NCI-H526 (cell line): Measurements from ENCODE around the gene MCM8.
A peak's percentile ranks its signal among the peaks of the same experiment; 100 is the strongest.

Experiments used
- DNase-seq, 2 experiments: peaks; one replicate each; lab custom pipeline; 2025; lab: John Stamatoyannopoulos, UW

Gene MCM8

DNA sequence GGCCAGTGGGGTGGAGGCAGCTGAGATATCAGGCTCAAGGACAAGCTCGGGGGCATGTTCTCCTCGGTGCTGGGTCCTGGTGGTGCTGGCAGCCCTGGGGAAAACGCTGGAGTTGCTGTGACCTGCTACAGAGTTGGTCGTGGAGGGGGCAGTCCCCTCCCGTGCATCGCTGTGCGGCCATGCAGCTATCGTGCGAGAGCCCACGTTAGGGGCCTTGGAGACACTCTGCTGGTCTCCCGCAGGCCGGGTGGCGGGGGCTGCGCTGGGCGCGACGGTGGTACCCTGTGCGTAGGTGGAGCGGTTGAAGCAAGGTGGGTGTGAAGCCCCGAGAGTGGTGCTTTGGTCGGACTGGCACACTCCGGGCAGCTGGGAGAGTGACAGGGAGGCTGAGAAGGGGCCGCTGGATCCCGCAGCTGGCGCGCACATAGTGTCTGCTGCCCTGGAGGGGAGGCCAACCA, 91.4 kb downstream of the MCM8 start:
- DNase-seq, result no peak

DNA sequence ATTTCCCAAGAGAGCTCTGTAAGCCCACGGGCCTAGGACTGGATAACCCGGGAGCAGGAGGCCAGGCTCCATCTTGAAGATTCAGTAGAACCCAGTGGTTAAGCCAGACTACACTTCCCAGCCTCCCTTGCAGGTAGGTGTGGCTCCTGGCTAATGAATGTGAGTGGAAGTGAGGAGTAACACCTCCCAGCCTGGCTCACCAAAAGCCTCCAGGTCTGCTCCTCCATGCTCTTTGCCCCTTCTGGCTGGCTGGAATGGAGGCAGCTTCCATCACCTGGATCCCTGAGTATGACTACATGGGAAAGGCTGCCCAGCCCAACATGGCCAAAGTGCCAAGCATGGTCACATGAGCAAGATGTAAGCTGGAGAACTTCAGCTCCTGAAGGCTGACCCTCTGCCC, 93.7 kb downstream of the MCM8 start:
- peak in 1 of 2 experiments; percentile 28 for DNase-seq

DNA sequence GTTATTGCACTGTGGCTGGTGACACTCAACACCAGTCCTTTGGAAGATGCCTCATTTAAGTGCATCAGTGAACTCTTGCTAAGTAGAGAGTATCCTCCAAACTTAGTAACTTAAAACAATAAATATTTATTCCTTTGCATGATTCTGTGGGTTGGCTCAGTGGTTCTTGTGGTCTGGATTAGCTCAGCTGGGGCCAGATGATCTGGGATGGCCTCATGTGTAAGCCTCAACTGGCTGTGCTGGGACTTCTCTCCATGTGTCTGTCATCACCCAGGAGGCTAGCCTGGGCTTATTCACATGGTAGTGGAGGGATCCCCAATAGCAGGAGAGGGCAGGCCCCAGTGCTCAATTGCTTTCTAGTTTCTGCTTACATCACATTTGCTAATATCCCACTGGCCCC, 95.1 kb downstream of the MCM8 start:
- DNase-seq, result no peak

DNA sequence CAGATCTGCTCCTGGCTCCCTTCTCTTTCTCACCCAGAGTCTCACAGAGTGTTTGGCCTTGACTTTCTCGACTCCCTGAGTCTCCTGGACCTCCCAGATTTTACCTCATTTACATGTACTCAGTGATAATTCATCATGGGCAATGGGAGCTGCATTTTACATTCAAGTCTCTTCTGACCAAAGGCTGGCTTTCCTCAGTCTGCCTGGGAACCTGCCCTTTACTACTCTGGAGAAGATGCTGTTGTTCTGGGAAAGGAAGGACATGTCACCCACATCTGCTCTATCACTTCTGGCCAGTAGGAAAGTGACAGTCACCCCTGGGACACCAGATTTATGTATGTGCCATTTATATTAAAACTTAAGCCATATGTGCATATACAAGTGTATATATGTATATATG, 96.0 kb downstream of the MCM8 start:
- DNase-seq, result no peak

DNA sequence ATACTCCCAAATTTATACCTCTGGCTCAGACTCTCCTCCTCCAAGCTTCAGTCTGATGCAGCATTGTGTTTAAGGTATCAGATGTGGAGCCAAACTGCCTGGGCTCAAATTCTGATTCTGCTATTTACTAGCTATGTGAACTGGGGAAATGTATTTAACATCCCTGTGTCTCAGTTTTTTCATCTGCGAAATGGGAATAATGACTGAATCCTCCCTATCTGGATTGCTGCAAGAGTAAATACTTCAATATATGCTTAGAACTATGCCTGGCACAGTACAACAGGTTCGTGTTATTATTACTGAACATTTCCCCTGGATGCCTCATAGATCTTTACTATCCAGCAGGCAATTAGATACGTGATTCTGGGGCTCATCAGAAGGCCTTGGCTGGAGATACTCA, 97.9 kb downstream of the MCM8 start:
- no peak for DNase-seq
